GM23338 (cell line): Measurements from ENCODE around the gene HPGD. TPM values are rescaled to one million over a fixed set of nuclear protein-coding genes. Genes with fewer than 3 reads are reported as not detected.

ENCODE experiments used
- ATAC-seq: fragments of 200-7000 bp; cut with Tn5 transposase; 3 replicates; pipeline ENCODE4 v1.9.1; 2020
- DNase-seq: peaks from one replicate; pipeline ENCODE4 v3.0.0-alpha.2; 2015; ENCODE audit warnings: low spot score
- H2AFZ ChIP-seq: fragments of 200-600 bp; sonication (generic); 2 replicates; pipeline ENCODE4 v1.8.0; 2016; ENCODE audit warnings: antibody characterized with exemption, mild to moderate bottlenecking, moderate library complexity
- H3F3A ChIP-seq: fragments of 200-600 bp; sonication (generic); replicated peaks from 2 replicates; pipeline ENCODE4 v1.8.0; 2017; ENCODE audit warnings: antibody characterized with exemption, mixed run types, low read depth
- H3K27ac ChIP-seq: fragments of 200-600 bp; sonication (generic); 2 replicates; pipeline ENCODE4 v1.6.1; 2016; ENCODE audit warnings: low read depth
- H3K27me3 ChIP-seq: fragments of 200-600 bp; sonication (generic); 2 replicates; pipeline ENCODE4 v1.8.0; 2016; ENCODE audit warnings: mild to moderate bottlenecking, mixed run types, moderate library complexity; ENCODE audit not compliant: insufficient read depth
- H3K36me3 ChIP-seq: fragments of 200-600 bp; sonication (generic); 2 replicates; pipeline ENCODE4 v1.8.0; 2016; ENCODE audit warnings: mild to moderate bottlenecking; ENCODE audit not compliant: insufficient read depth
- H3K4me1 ChIP-seq: fragments of 200-600 bp; sonication (generic); 2 replicates; pipeline ENCODE4 v1.8.0; 2016; ENCODE audit warnings: mild to moderate bottlenecking, moderate library complexity; ENCODE audit not compliant: insufficient read depth
- H3K4me2 ChIP-seq: fragments of 200-600 bp; sonication (generic); 2 replicates; pipeline ENCODE4 v1.7.1; 2017; ENCODE audit warnings: mixed run types
- H3K4me3 ChIP-seq: fragments of 200-600 bp; sonication (generic); 2 replicates; pipeline ENCODE4 v1.6.1; 2016; ENCODE audit warnings: mixed run types
- H3K79me2 ChIP-seq: fragments of 200-600 bp; sonication (generic); replicated peaks from 2 replicates; pipeline ENCODE4 v1.8.0; 2017; ENCODE audit warnings: mild to moderate bottlenecking; ENCODE audit not compliant: insufficient read depth
- H3K9me2 ChIP-seq: fragments of 200-600 bp; sonication (generic); 2 replicates; pipeline ENCODE4 v1.8.0; 2017; ENCODE audit not compliant: insufficient read depth
- H4K20me1 ChIP-seq: fragments of 200-600 bp; sonication (generic); replicated peaks from 2 replicates; pipeline ENCODE4 v1.8.0; 2017; ENCODE audit warnings: mild to moderate bottlenecking; ENCODE audit not compliant: insufficient read depth
- H3K27ac Mint-ChIP-seq: 2 replicates; pipeline ENCODE4 v1.8.0; 2020; ENCODE audit warnings: inconsistent platforms, mild to moderate bottlenecking, moderate library complexity, mixed read lengths
- H3K27me3 Mint-ChIP-seq: 3 replicates; pipeline ENCODE4 v1.8.0; 2022; ENCODE audit warnings: low read depth, mild to moderate bottlenecking, moderate library complexity, mixed read lengths, inconsistent platforms; ENCODE audit not compliant: insufficient read depth, poor library complexity
- H3K36me3 Mint-ChIP-seq: 3 replicates; pipeline ENCODE4 v1.8.0; 2021; ENCODE audit warnings: low read depth, mild to moderate bottlenecking, inconsistent platforms, moderate library complexity, mixed read lengths
- H3K4me1 Mint-ChIP-seq: 3 replicates; pipeline ENCODE4 v1.8.0; 2020; ENCODE audit warnings: mild to moderate bottlenecking, inconsistent platforms, mixed read lengths
- H3K4me3 Mint-ChIP-seq: 3 replicates; pipeline ENCODE4 v1.8.0; 2021; ENCODE audit warnings: moderate library complexity, mild to moderate bottlenecking, inconsistent platforms, mixed read lengths
- H3K9me3 Mint-ChIP-seq: 3 replicates; pipeline ENCODE4 v1.8.0; 2020; ENCODE audit warnings: moderate library complexity, mild to moderate bottlenecking, inconsistent platforms, mixed read lengths
- EZH2 ChIP-seq: fragments of 200-600 bp; sonication (generic); IDR thresholded peaks from one replicate; pipeline ENCODE4 v1.8.0; 2017; ENCODE audit warnings: antibody characterized with exemption, mild to moderate bottlenecking, low read depth; ENCODE audit not compliant: unreplicated experiment
- JUNB ChIP-seq: IDR thresholded peaks from one replicate; pipeline ENCODE4 v1.6.1; 2016; ENCODE audit warnings: antibody characterized with exemption; ENCODE audit not compliant: unreplicated experiment
- REST ChIP-seq: IDR thresholded peaks from one replicate; pipeline ENCODE4 v1.6.1; 2018; ENCODE audit warnings: antibody characterized with exemption; ENCODE audit not compliant: unreplicated experiment
- STAT1 ChIP-seq: IDR thresholded peaks from one replicate; pipeline ENCODE4 v1.6.1; 2016; ENCODE audit warnings: antibody characterized with exemption; ENCODE audit not compliant: unreplicated experiment
- polyA plus RNA-seq: library from polyadenylated mRNA; unstranded; fragments of >200 nt; fragmentation: Nextera tagmentation; extraction: Ambion mirVana; gene quantifications from 2 replicates; pipeline ENCODE4 v1.2.1, GENCODE V29; 2016
- total RNA-seq: library from RNA; depleted of rRNA; stranded (reverse); fragments of >200 nt; shearing (Covaris generic); gene quantifications from 2 replicates; pipeline ENCODE4 v1.2.3, GENCODE V29; 2014
- TF ChIP-seq, protein P1 (sequence below): fragments of 250-450 bp; sonication (Bioruptor Pico); IDR thresholded peaks from 2 replicates; pipeline ENCODE4 v1.5.0; 2020; ENCODE audit warnings: mild to moderate bottlenecking, moderate library complexity

Gene HPGD
- total and polyA plus RNA-seq, 2 experiments from 2014 or later: 5.6 to 9.1 TPM

DNA sequence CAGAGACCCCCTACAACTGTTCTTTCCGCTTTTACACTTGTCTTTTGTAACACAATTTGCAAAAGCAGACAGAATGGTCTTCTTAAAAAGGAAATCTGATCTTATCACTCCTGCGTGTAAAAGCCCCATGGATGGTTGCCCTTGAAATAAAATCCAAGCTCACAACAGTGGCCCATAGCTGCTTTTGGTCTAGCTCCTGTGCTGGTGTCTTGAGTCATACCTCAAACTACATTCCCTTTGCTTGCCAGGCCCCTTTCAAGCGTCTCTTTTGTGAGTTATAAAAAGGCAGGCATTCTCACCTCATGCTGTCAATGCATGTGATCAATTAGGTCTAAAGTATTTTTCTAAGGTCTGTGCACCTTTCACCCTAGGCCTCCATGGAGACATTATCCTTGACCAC lies 27.6 kb downstream of the HPGD start (continued):
- TF ChIP-seq, protein P1, sequence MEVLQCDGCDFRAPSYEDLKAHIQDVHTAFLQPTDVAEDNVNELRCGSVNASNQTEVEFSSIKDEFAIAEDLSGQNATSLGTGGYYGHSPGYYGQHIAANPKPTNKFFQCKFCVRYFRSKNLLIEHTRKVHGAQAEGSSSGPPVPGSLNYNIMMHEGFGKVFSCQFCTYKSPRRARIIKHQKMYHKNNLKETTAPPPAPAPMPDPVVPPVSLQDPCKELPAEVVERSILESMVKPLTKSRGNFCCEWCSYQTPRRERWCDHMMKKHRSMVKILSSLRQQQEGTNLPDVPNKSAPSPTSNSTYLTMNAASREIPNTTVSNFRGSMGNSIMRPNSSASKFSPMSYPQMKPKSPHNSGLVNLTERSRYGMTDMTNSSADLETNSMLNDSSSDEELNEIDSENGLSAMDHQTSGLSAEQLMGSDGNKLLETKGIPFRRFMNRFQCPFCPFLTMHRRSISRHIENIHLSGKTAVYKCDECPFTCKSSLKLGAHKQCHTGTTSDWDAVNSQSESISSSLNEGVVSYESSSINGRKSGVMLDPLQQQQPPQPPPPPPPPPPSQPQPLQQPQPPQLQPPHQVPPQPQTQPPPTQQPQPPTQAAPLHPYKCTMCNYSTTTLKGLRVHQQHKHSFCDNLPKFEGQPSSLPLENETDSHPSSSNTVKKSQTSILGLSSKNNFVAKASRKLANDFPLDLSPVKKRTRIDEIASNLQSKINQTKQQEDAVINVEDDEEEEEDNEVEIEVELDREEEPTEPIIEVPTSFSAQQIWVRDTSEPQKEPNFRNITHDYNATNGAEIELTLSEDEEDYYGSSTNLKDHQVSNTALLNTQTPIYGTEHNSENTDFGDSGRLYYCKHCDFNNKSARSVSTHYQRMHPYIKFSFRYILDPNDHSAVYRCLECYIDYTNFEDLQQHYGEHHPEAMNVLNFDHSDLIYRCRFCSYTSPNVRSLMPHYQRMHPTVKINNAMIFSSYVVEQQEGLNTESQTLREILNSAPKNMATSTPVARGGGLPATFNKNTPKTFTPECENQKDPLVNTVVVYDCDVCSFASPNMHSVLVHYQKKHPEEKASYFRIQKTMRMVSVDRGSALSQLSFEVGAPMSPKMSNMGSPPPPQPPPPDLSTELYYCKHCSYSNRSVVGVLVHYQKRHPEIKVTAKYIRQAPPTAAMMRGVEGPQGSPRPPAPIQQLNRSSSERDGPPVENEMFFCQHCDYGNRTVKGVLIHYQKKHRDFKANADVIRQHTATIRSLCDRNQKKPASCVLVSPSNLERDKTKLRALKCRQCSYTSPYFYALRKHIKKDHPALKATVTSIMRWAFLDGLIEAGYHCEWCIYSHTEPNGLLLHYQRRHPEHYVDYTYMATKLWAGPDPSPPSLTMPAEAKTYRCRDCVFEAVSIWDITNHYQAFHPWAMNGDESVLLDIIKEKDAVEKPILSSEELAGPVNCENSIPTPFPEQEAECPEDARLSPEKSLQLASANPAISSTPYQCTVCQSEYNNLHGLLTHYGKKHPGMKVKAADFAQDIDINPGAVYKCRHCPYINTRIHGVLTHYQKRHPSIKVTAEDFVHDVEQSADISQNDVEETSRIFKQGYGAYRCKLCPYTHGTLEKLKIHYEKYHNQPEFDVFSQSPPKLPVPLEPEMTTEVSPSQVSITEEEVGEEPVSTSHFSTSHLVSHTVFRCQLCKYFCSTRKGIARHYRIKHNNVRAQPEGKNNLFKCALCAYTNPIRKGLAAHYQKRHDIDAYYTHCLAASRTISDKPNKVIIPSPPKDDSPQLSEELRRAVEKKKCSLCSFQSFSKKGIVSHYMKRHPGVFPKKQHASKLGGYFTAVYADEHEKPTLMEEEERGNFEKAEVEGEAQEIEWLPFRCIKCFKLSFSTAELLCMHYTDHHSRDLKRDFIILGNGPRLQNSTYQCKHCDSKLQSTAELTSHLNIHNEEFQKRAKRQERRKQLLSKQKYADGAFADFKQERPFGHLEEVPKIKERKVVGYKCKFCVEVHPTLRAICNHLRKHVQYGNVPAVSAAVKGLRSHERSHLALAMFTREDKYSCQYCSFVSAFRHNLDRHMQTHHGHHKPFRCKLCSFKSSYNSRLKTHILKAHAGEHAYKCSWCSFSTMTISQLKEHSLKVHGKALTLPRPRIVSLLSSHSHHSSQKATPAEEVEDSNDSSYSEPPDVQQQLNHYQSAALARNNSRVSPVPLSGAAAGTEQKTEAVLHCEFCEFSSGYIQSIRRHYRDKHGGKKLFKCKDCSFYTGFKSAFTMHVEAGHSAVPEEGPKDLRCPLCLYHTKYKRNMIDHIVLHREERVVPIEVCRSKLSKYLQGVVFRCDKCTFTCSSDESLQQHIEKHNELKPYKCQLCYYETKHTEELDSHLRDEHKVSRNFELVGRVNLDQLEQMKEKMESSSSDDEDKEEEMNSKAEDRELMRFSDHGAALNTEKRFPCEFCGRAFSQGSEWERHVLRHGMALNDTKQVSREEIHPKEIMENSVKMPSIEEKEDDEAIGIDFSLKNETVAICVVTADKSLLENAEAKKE (CRISPR knock-in tag): no peak
- TF ChIP-seq REST (no peak), JUNB (no peak), STAT1 (no peak)

DNA sequence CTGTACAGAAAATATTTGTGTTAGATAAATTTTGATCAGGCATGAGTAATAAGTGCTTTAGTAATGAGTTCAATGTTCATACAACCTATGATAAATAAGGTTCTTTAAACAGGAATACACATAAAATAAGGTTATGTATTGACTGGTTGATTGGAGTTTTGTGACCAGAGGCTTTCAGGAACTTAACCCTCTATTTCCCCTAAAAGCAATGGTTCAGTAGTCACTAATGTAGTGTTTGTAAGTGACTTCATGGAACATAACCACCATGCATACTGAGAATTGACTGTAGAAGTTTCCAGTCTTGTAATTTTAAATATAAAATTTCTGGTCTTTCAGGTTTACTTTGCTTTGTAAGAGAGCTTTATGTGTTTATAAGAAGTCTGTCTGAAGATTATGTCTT lies 28.1 kb downstream of the HPGD start:
- Histone ChIP-seq H3K4me3 (no peak overlapping the region), H3K4me2 (no peak overlapping the region), H3F3A (no peaks in the 10 kb centered on the region), H2AFZ (no peak overlapping the region), H3K27ac (no peak overlapping the region), H3K79me2 (no peaks in the 10 kb centered on the region), H3K27me3 (no peaks in the 10 kb centered on the region), H3K4me1 (0 out of 2 replicates have a peak, but pooled peaks cover 4% of the 10 kb centered on the region), H3K36me3 (no peaks in the 10 kb centered on the region), H4K20me1 (no peaks in the 10 kb centered on the region), H3K9me2 (no peaks in the 10 kb centered on the region)
- Mint-ChIP-seq H3K4me1 (peaks cover 9% of the 10 kb centered on the region; the same call in 2 of the 3 replicates), H3K27ac (peak overlapping the region; percentile 51; the same call in 1 of the 2 replicates), H3K27me3 (peaks cover 3% of the 10 kb centered on the region), H3K36me3 (no peaks in the 10 kb centered on the region), H3K4me3 (no peak overlapping the region), H3K9me3 (no peaks in the 10 kb centered on the region)
- DNase-seq: no peak
- ATAC-seq: no peak
- TF ChIP-seq EZH2: no peak
- TF ChIP-seq, protein P1 (CRISPR knock-in tag): no peak
